ENCODE data around the gene NUP214.

DNA sequence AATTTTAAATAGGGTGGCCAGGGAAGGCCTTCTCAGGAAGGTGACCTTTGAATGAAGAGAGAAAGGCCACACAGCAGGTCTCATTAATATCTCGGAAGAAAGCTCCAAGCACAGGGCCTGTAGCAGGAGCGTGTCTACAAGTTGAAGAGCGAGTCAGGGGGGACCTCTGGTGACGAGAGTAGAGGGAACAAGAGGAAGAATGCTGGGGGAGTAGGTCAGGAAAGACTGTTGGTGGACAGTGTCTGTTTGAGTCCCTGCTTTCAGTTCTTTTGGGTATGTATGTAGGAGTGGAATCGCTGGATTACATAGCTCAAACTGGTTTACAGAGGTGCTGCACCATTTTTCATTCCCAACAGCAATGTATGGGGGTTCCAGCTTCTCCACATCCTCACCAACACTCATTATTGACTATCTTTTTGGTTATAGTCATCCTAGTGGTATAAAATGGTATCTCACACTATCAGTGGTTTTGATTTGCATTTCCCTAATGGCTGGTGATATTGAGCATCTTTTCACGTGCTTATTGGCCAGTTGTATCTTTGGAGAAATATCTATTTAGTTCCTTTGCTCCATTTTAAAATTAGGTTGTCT lies 55.8 kb downstream of the NUP214 start:
- TF ChIP-seq TCF7L2 (IDR thresholded peaks at IDR 0.05; ENCODE audit: low read depth, low read length) (no peak), POLR2AphosphoS5 (IDR thresholded peaks at IDR 0.05; ENCODE audit: low read depth, low read length) (no peak)
- TF ChIP-seq, protein P1, sequence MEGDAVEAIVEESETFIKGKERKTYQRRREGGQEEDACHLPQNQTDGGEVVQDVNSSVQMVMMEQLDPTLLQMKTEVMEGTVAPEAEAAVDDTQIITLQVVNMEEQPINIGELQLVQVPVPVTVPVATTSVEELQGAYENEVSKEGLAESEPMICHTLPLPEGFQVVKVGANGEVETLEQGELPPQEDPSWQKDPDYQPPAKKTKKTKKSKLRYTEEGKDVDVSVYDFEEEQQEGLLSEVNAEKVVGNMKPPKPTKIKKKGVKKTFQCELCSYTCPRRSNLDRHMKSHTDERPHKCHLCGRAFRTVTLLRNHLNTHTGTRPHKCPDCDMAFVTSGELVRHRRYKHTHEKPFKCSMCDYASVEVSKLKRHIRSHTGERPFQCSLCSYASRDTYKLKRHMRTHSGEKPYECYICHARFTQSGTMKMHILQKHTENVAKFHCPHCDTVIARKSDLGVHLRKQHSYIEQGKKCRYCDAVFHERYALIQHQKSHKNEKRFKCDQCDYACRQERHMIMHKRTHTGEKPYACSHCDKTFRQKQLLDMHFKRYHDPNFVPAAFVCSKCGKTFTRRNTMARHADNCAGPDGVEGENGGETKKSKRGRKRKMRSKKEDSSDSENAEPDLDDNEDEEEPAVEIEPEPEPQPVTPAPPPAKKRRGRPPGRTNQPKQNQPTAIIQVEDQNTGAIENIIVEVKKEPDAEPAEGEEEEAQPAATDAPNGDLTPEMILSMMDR (IDR thresholded peaks at IDR 0.05) = no peak
- TF ChIP-seq, protein P2, sequence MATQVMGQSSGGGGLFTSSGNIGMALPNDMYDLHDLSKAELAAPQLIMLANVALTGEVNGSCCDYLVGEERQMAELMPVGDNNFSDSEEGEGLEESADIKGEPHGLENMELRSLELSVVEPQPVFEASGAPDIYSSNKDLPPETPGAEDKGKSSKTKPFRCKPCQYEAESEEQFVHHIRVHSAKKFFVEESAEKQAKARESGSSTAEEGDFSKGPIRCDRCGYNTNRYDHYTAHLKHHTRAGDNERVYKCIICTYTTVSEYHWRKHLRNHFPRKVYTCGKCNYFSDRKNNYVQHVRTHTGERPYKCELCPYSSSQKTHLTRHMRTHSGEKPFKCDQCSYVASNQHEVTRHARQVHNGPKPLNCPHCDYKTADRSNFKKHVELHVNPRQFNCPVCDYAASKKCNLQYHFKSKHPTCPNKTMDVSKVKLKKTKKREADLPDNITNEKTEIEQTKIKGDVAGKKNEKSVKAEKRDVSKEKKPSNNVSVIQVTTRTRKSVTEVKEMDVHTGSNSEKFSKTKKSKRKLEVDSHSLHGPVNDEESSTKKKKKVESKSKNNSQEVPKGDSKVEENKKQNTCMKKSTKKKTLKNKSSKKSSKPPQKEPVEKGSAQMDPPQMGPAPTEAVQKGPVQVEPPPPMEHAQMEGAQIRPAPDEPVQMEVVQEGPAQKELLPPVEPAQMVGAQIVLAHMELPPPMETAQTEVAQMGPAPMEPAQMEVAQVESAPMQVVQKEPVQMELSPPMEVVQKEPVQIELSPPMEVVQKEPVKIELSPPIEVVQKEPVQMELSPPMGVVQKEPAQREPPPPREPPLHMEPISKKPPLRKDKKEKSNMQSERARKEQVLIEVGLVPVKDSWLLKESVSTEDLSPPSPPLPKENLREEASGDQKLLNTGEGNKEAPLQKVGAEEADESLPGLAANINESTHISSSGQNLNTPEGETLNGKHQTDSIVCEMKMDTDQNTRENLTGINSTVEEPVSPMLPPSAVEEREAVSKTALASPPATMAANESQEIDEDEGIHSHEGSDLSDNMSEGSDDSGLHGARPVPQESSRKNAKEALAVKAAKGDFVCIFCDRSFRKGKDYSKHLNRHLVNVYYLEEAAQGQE (IDR thresholded peaks at IDR 0.05; ENCODE audit: insufficient read depth in 1 of 2, low read depth in 2 of 2, low read length in 1 of 2) = no peak

Data from Panc1 (cell line).